ENCODE data around the gene GJB1. TPM values are rescaled to one million over a fixed set of nuclear protein-coding genes. Genes with fewer than 3 reads are reported as not detected.
A peak's percentile ranks its signal among the peaks of the same experiment; 100 is the strongest.
"Not testable (repeated sequence)": the region's sequence is repeated elsewhere in the genome, so short reads cannot be mapped to it uniquely, and the experiment has no call there.

The GJB1 gene
- not detected for total RNA-seq

DNA sequence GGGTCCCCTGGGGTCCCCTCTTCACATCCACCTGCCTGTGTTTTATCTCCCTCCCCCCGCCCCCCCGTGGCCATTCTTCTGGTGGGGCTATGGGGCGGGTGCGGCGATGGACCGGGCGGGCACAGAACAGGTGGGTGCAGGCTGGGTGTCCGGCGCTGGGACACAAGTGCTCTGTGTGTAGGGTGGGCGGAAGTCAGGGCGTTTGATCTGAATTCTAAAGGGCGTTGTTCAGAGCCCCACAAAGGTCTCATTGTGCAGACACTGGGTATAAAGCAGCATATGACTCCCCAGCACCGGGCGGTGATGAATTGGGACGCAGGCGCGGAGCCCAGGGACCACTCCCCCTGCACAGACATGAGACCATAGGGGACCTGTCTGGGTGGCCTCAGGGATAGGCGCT, at the start of gene GJB1:
TSS of gene GJB1 (plus strand) at position 296 of the 400 bp plus-strand sequence. CDS start 484 bp downstream, outside the sequence.
- H3K27me3 Mint-ChIP-seq, result no peaks in the 10 kb centered on the region
- H3K36me3 Mint-ChIP-seq (ENCODE audit: low read depth), result no peaks in the 10 kb centered on the region
- H3K27ac Mint-ChIP-seq, result no peak within 1 kb of the TSS
- H3K4me1 Mint-ChIP-seq, result no peaks in the 10 kb centered on the region
- intact Hi-C loops (cut with DNase I, micrococcal nuclease), result no loop called here
- ATAC-seq (no peak), DNase-seq (no peak)
- POLR2A ChIA-PET, result no interaction called here
- H3K4me3 Mint-ChIP-seq, result no peak within 1 kb of the TSS
- H3K9me3 Mint-ChIP-seq (ENCODE audit: low read depth), result no peaks in the 10 kb centered on the region
- CTCF ChIA-PET, result no interaction called here

- no peak for DNase-seq
- intact Hi-C loops (cut with DNase I, micrococcal nuclease), result loop anchor here in 1 of 2 experiments (10.0 kb wide), 1 partner anchor 399 kb away; no protein-coding TSS in a partner anchor
- ChIA-PET CTCF (interaction anchor here (1.7 kb wide), 1 partner anchor 9 kb away, joined by 5 read pairs; no protein-coding TSS in a partner anchor), POLR2A (no interaction called here)
- Mint-ChIP-seq H3K27ac (peak overlapping the region; percentile 39), H3K27me3 (no peaks in the 10 kb centered on the region), H3K4me3 (no peak overlapping the region), H3K4me1 (peaks cover 9% of the 10 kb centered on the region), H3K9me3 (ENCODE audit: low read depth) (no peaks in the 10 kb centered on the region), H3K36me3 (ENCODE audit: low read depth) (peaks cover 17% of the 10 kb centered on the region)
- ATAC-seq, result no peak
Measured at GRCh38 chrX:71173440-71173839, 49.6 kb upstream of the GJB1 start.

DNA sequence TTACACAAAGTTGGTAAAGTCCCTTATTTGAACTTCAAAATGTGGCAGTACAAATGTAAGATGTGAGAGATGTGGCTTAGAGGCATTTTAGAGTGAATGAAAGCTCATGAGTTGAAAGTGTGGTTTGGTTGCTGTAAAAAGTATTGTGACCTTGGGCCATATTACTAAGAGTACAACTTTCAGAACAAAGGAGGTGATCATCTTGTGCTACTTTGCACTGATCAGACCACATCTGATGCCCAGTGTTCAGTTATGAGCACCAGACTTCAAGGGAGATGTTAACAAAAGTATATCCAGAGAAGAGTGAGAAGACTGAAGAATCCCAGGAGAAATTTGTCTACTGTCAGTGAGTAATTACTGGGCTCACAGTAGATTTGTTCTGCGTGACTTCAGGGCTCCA, 48.2 kb upstream of the GJB1 start:
- POLR2A ChIA-PET, result no interaction called here
- Mint-ChIP-seq H3K9me3 (ENCODE audit: low read depth) (no peaks in the 10 kb centered on the region), H3K4me3 (no peak overlapping the region), H3K36me3 (ENCODE audit: low read depth) (peaks cover 17% of the 10 kb centered on the region), H3K27me3 (no peaks in the 10 kb centered on the region), H3K27ac (no peak overlapping the region), H3K4me1 (peaks cover 9% of the 10 kb centered on the region)
- peak; percentile 42 for ATAC-seq
- intact Hi-C loops (cut with DNase I, micrococcal nuclease), result loop anchor here in 1 of 2 experiments (10.0 kb wide), 1 partner anchor 400 kb away; no protein-coding TSS in a partner anchor
- no peak for DNase-seq
- CTCF ChIA-PET, result no interaction called here

GRCh38 chrX:71175531-71175930, 47.5 kb upstream of the GJB1 start:
- Mint-ChIP-seq H3K36me3 (ENCODE audit: low read depth) (peaks cover 17% of the 10 kb centered on the region), H3K27me3 (no peaks in the 10 kb centered on the region), H3K9me3 (ENCODE audit: low read depth) (no peaks in the 10 kb centered on the region), H3K27ac (no peak overlapping the region), H3K4me1 (peaks cover 9% of the 10 kb centered on the region), H3K4me3 (no peak overlapping the region)
- DNase-seq, result no peak
- CTCF ChIA-PET, result no interaction called here
- POLR2A ChIA-PET, result no interaction called here
- no peak for ATAC-seq
- intact Hi-C loops (cut with DNase I, micrococcal nuclease), result loop anchor here in 1 of 2 experiments (10.0 kb wide), 1 partner anchor 401 kb away; no protein-coding TSS in a partner anchor

DNA sequence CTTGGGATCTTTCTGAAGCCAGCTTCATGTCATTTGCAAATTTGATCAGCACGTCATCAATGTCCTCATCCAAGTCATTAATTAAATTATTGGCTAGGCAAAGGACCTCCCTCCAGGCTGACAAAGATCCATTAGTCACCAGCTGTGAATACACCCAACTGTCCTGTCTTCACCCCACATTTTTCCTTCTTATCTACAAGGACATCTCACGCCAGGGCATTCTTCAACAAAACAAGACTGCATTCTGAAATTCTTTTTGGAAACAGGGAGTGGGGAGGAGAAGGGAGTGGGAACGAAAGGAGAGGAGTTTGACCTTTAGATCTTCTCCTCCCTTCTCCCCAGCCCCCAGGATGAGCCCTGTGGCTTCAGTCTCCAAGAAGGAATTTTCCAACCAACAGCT, 45.7 kb upstream of the GJB1 start:
- POLR2A ChIA-PET, result no interaction called here
- H3K27me3 Mint-ChIP-seq, result no peaks in the 10 kb centered on the region
- H3K36me3 Mint-ChIP-seq (ENCODE audit: low read depth), result peaks cover 19% of the 10 kb centered on the region
- H3K9me3 Mint-ChIP-seq (ENCODE audit: low read depth), result no peaks in the 10 kb centered on the region
- ATAC-seq (no peak), DNase-seq (no peak)
- intact Hi-C loops (cut with DNase I, micrococcal nuclease), result loop anchor here in 1 of 2 experiments (10.0 kb wide), 1 partner anchor 403 kb away; no protein-coding TSS in a partner anchor
- H3K27ac Mint-ChIP-seq, result no peak overlapping the region
- no peak overlapping the region for H3K4me3 Mint-ChIP-seq
- CTCF ChIA-PET, result interaction anchor here (1.2 to 3.6 kb wide), 3 partner anchors 13 to 207 kb away, joined by 3 to 14 read pairs (median 4); no protein-coding TSS in a partner anchor
- H3K4me1 Mint-ChIP-seq, result peaks cover 8% of the 10 kb centered on the region

DNA sequence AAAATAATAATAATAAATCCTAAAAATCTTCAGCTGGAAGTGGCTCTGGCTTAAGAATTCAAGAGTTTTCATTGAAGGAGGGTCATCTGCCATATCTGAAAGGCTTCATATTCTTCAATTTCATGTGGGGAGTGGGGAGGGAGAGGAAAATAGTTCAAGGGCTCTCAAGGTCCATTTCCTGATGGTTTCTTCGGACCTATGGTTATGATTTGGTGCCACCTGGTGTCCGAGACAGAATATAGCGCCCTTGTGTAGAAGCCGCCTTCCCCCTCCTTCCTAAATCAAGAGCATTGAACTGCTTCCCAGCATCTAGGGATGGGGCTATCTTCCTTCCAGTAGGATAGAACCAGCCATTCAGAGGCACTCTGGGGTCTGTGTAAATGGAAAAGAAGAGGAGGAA, 44.1 kb upstream of the GJB1 start:
- intact Hi-C loops (cut with DNase I, micrococcal nuclease), result loop anchor here (1.0 to 10.0 kb wide), 5 partner anchors 81 to 404 kb away; no protein-coding TSS in a partner anchor
- Mint-ChIP-seq H3K4me3 (no peak overlapping the region), H3K9me3 (ENCODE audit: low read depth) (no peaks in the 10 kb centered on the region), H3K27ac (no peak overlapping the region), H3K4me1 (peaks cover 14% of the 10 kb centered on the region), H3K27me3 (no peaks in the 10 kb centered on the region), H3K36me3 (ENCODE audit: low read depth) (peaks cover 17% of the 10 kb centered on the region)
- DNase-seq (peak; percentile 52), ATAC-seq (no peak)
- ChIA-PET CTCF (interaction anchor here (0.6 to 3.6 kb wide), 5 partner anchors 19 to 209 kb away, joined by 3 to 14 read pairs (median 4); no protein-coding TSS in a partner anchor), POLR2A (no interaction called here)

DNA sequence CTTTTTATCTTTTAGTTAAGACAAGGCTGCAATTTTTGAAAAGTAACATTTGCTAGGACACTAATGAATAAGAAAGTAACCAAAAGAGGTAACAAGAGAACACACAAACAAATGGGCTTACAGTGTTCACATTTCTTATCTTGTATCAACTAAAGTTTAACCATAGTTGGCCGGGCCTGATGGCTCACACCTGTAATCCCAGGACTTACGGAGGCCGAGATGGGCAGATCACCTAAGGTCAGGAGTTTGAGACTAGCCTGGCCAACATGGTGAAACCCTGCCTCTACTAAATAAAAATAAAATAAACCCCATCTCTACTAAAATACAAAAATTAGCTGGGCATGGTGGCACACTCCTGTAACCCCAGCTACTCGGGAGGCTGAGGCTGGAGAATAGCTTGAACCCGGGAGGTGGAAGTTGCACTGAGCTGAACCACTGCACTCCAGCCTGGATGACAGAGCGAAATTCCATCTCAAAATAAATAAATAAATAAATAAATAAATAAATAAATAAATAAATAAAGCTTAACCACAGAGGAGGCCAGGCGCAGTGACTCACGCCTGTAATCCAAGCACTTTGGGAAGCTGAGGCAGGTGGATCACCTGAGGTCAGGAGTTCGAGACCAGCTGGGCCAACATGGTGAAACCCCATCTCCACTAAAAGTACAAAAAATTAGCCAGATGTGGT, 42.3 kb upstream of the GJB1 start:
- not testable (repeated sequence) for H3K27me3 Mint-ChIP-seq; ATAC-seq; H3K9me3 Mint-ChIP-seq (ENCODE audit: low read depth); H3K4me1 Mint-ChIP-seq; DNase-seq
- ChIA-PET POLR2A (interaction anchor here (0.7 to 2.0 kb wide), 2 partner anchors 63 to 69 kb away, joined by 3 to 5 read pairs; partner anchors contain the start of gene IL2RG), CTCF (interaction anchor here (0.8 to 1.5 kb wide), 6 partner anchors 16 to 185 kb away, joined by 3 to 5 read pairs (median 4); partner anchors contain the start of gene TAF1)
- Mint-ChIP-seq H3K27ac (peak overlapping the region; percentile 42), H3K36me3 (ENCODE audit: low read depth) (peaks cover 10% of the 10 kb centered on the region), H3K4me3 (peak overlapping the region; percentile 86)
- intact Hi-C loops (cut with DNase I, micrococcal nuclease), result loop anchor here (2.0 to 10.0 kb wide), 5 partner anchors 63 to 1048 kb away; partner anchors contain the start of genes IGBP1 (in 1 of the 2), MED12 (in 1 of the 2) and TAF1 (in 1 of the 2)

DNA sequence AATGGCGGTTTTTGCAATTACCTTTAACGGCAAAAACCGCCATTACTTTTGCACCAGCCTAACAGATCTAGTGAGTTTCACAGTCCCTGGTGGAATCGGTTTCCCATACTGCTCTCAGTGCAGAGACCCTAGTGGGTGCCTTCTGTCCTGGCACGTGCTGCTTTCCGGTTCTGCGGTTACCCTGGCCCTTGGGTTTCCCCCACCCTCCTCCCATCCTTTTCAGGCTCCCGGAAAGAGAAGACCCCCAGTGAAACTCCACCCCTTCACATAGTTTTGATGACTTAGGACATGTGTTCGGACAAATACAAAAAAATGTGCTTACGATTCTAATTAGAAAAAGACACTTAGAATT, 41.5 kb upstream of the GJB1 start:
- DNase-seq (peak; percentile 65), ATAC-seq (peak; percentile 39)
- Mint-ChIP-seq H3K27me3 (no peaks in the 10 kb centered on the region), H3K36me3 (ENCODE audit: low read depth) (peaks cover 10% of the 10 kb centered on the region), H3K4me1 (peaks cover 10% of the 10 kb centered on the region), H3K4me3 (peak overlapping the region; percentile 86), H3K9me3 (ENCODE audit: low read depth) (no peaks in the 10 kb centered on the region), H3K27ac (peak overlapping the region; percentile 97)
- ChIA-PET CTCF (interaction anchor here (1.0 to 1.5 kb wide), 6 partner anchors 9 to 184 kb away, joined by 3 to 5 read pairs (median 3); partner anchors contain the start of genes NONO, TAF1 and ZMYM3), POLR2A (interaction anchor here (1.1 to 2.0 kb wide), 4 partner anchors 70 to 185 kb away, joined by 3 to 13 read pairs (median 8); partner anchors contain the start of genes IL2RG, NONO, SNX12 and TAF1)
- intact Hi-C loops (cut with DNase I, micrococcal nuclease), result loop anchor here (2.0 to 10.0 kb wide), 5 partner anchors 64 to 1049 kb away; partner anchors contain the start of genes IGBP1 (in 1 of the 2), MED12 (in 1 of the 2) and TAF1 (in 1 of the 2)

- ChIA-PET POLR2A (interaction anchor here (0.6 to 2.0 kb wide), 7 partner anchors 13 to 184 kb away, joined by 3 to 13 read pairs (median 4); partner anchors contain the start of genes IL2RG, NONO, SNX12 and TAF1), CTCF (interaction anchor here (0.9 to 1.5 kb wide), 8 partner anchors 9 to 1094 kb away, joined by 3 to 5 read pairs (median 3); partner anchors contain the start of genes NONO, TAF1 and ZMYM3)
- H3K27ac Mint-ChIP-seq, result peak overlapping the region; percentile 97
Measured at GRCh38 chrX:71181910-71182799, 40.9 kb upstream of the GJB1 start.

DNA sequence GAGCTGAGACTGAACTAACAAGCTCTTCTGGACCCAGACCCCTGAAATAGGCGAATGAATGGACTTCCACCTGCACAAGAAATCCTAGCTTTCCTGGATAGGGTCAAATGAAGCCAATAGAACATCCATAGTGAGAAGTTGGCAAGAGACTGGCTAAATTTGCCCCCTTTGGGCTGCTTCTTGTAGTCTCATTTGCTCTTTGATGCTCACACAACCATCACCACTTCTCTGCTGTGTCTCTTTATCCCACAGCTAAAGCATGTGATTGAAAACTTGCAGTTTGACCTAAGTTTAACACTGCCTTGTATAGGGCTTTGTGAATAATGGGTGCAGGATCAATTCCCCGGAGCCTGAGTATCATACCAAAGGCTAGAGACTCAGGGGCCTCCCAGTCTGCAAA, 40.2 kb upstream of the GJB1 start:
- Mint-ChIP-seq H3K36me3 (ENCODE audit: low read depth) (peaks cover 6% of the 10 kb centered on the region), H3K27ac (peak overlapping the region; percentile 97), H3K4me3 (peak overlapping the region; percentile 86), H3K9me3 (ENCODE audit: low read depth) (no peaks in the 10 kb centered on the region), H3K27me3 (no peaks in the 10 kb centered on the region), H3K4me1 (peaks cover 13% of the 10 kb centered on the region)
- ATAC-seq (no peak), DNase-seq (no peak)
- intact Hi-C loops (cut with DNase I, micrococcal nuclease), result loop anchor here (1.0 to 10.0 kb wide), 11 partner anchors 13 to 1051 kb away; partner anchors contain the start of genes MED12 (in 2 of the 2), NONO (in 2 of the 2), TAF1 (in 2 of the 2) and FOXO4 (in 1 of the 2)
- CTCF ChIA-PET, result interaction anchor here (0.9 to 1.5 kb wide), 5 partner anchors 66 to 1093 kb away, joined by 3 to 4 read pairs (median 3); partner anchors contain the start of genes NONO, TAF1 and ZMYM3
- POLR2A ChIA-PET, result interaction anchor here (0.6 to 1.9 kb wide), 5 partner anchors 99 to 184 kb away, joined by 3 to 13 read pairs (median 4); partner anchors contain the start of genes NONO, SNX12 and TAF1

More at GRCh38 chrX:71181910-71182799, 40.9 kb upstream of the GJB1 start:
- intact Hi-C loops (cut with DNase I, micrococcal nuclease), result loop anchor here (1.0 to 10.0 kb wide), 12 partner anchors 14 to 1050 kb away; partner anchors contain the start of genes MED12 (in 2 of the 2), NONO (in 2 of the 2), TAF1 (in 2 of the 2) and FOXO4 (in 1 of the 2)
- DNase-seq (peak; percentile 89), ATAC-seq (peak; percentile 97)
- H3K36me3 Mint-ChIP-seq (ENCODE audit: low read depth), result peaks cover 9% of the 10 kb centered on the region
- H3K4me3 Mint-ChIP-seq, result peak overlapping the region; percentile 86
- peaks cover 13% of the 10 kb centered on the region for H3K4me1 Mint-ChIP-seq
- no peaks in the 10 kb centered on the region for H3K27me3 Mint-ChIP-seq
- H3K9me3 Mint-ChIP-seq (ENCODE audit: low read depth), result no peaks in the 10 kb centered on the region
